Occipital lobe (tissue), 2 donors: ENCODE data around the gene ERMARD. TPM values are rescaled to one million over a fixed set of nuclear protein-coding genes. Genes with fewer than 3 reads are reported as not detected.

ENCODE experiments used
- DNase-seq: peaks from one replicate; lab custom pipeline; 2025; lab: John Stamatoyannopoulos, UW
- total RNA-seq: library from RNA; depleted of rRNA; stranded (reverse); fragments of >200 nt; gene quantifications from one replicate; pipeline ENCODE4 v1.2.3, GENCODE V29; 2014

ERMARD gene
- total RNA-seq, 1 donor from 2014 or later: 25.3 TPM

- DNase-seq: no peak
These were observed 73.6 kb downstream of the ERMARD start for GRCh38 chr6:169824848-169825557.

GRCh38 chr6:169825558-169826225, 74.3 kb downstream of the ERMARD start:
- no peak for DNase-seq

DNA sequence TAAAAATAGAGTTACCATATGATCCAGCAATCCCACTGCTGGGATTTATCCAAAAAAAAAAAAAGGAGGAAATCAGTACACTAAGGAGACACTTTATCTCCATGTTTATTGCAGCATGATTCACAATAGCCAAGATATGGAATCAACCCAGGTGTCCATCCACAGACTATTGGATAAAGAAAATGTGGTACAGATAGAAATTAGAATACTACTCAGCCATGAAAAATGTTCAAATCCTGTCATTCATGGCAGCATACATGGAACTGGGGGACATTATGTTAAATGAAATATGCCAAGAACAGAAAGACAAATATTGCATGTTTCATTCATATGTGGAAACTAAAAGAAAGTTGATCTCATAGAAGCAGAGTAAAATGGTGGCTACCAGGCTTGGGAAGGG, 75.3 kb downstream of the ERMARD start:
- DNase-seq: no peak

DNA sequence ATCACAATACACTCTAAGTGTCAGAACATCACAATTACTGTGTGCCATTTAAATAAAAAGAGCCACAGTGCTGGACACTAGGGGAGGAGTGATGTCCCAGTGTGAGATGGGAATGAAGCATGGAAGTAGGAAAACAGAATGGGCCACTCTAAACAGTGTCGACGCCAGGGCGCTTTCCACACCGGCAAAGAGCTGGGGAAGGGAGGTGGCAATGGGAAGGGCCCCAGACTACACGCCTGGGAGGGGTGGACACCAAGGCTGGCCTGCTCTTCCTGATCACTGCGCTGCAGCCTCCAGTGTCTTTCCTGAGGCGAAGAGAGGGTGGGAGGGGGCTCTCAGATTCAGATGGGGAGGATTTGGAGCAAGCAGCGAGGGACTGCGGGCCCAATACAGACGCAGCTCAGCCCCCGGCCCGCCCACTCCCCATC, 75.9 kb downstream of the ERMARD start:
- no peak for DNase-seq

DNA sequence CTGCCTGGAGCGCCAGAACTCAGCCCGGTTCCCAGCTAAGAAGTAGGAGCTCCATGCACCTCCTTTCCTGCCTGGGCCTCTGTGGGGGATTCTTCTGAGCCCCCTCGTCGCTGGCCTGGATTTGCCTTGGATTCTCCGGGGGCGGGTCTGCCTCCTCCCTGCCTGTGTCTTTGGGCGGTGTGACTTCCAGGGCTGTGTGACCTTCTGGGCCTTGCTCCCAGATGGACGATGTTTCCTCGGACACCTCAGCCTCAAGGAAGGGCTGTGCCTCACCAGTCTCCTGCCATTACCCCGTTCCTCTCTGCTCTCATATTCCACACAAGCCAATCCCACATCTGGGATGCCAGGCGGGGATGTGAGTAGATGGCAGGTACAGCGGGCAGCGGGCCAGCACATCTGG, 76.8 kb downstream of the ERMARD start:
- DNase-seq: no peak

DNA sequence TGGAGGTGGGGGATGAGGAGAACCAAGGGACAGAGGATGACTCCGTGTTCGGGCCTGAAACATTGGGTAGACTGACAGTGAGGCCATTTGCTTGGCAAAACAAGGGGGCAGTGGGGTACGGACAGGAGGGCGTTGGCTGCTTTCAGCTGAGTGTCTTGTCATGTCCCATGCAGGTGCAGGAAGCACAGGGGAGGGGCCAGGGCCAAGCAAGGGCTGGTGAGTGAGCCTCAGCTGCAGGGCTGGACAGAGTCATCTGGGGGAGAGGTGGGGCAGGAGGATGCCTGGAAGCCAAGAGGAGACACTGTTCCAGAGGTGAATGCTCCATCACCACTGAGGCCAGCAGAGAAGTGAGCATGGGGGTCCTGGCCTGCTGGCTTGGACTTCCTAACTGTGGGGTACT, 78.4 kb downstream of the ERMARD start:
- no peak for DNase-seq

DNA sequence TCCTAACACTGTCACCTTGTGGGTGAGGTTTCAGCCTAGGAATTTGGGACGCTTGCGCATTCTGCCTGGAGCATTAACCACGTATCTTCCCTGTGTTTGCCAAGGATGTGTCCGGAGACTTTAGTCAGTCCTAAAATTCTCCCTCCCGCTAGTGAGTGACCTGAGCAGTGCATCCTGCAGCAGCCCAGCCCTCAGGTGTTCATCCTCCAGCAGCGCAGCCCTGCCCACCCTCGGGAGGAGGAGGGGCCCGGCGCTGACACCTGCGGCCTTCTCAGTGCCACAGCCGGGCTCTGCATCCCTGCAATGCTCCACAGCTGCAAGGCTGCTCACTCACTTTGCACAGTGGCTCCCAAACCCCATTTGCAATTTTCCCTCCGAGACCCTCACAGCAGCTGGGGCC, 79.5 kb downstream of the ERMARD start:
- DNase-seq: no peak

Other genes with a start within 250 kb of the ERMARD start
- gene WDR27, start 49.6 kb upstream of the ERMARD start, total RNA-seq: 31.5 TPM
- gene C6orf120, start 49.5 kb upstream of the ERMARD start, total RNA-seq: 24.3 TPM
- gene PHF10, start 27.1 kb upstream of the ERMARD start, total RNA-seq: 29.5 TPM
- gene DYNLT2, start 50 bp upstream of the ERMARD start, total RNA-seq: 2.8 TPM